ENCODE results near the gene TFAP2C.

- TF ChIP-seq CTCF (IDR thresholded peaks at IDR 0.05) (no peak), REST (IDR thresholded peaks at IDR 0.05; ENCODE audit: insufficient read depth in 1 of 2, low read depth in 2 of 2, low read length in 1 of 2) (no peak), POLR2AphosphoS5 (IDR thresholded peaks at IDR 0.05; ENCODE audit: low read depth, low read length) (no peak), SIN3A (IDR thresholded peaks at IDR 0.05; ENCODE audit: borderline replicate concordance, insufficient read depth, low read depth, low read length) (no peak)
These were observed 17.5 kb downstream of the TFAP2C start for GRCh38 chr20:56646599-56646998.
